Uterus (tissue), 2 donors: Measurements from ENCODE around the gene NUMA1.

Experiments used
- POLR2A ChIP-seq, 2 donors: fragments of 450-650 bp; IDR thresholded peaks; one replicate each; pipeline ENCODE4 v1.6.1; 2016; ENCODE audit warnings: antibody characterized with exemption in 2 of 2, mild to moderate bottlenecking in 1 of 2, moderate library complexity in 1 of 2
- TF ChIP-seq, protein P1 (sequence below), 4 experiments: fragments of 200-600 bp in 2 of 4; fragments of 450-650 bp in 2 of 4; sonication (generic) in 2 of 4; IDR thresholded peaks; one replicate each; pipeline ENCODE4 v1.5.1; 2016 to 2019; ENCODE audit warnings: antibody characterized with exemption in 4 of 4, mild to moderate bottlenecking in 2 of 4, moderate library complexity in 1 of 4

DNA sequence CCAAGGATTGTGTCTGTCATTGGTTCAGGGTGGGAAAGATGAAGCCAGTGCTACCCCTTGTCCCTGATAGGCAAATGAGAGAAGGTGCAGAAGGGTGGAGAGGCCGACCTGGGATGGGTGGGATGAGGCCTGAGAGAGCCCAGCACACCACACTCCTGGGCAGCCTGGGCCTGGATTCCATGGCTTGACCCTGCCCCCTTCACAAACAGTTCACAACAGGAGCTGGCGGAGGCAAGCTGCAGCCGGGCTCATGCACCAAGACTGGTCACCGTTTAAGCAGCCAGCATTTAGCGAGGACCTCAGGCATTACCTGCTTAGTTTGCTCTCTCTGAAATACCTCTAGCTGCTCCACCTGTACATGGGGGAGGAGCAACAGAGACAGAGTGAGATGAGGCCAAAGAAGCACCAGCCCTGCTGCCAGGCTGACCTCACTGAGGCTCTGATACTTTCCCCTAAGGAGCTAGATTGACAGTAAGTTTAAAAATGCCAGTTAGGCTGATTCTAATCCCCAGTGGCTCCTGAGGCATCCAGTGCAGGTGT lies 68.2 kb downstream of the NUMA1 start:
- TF ChIP-seq, protein P1, sequence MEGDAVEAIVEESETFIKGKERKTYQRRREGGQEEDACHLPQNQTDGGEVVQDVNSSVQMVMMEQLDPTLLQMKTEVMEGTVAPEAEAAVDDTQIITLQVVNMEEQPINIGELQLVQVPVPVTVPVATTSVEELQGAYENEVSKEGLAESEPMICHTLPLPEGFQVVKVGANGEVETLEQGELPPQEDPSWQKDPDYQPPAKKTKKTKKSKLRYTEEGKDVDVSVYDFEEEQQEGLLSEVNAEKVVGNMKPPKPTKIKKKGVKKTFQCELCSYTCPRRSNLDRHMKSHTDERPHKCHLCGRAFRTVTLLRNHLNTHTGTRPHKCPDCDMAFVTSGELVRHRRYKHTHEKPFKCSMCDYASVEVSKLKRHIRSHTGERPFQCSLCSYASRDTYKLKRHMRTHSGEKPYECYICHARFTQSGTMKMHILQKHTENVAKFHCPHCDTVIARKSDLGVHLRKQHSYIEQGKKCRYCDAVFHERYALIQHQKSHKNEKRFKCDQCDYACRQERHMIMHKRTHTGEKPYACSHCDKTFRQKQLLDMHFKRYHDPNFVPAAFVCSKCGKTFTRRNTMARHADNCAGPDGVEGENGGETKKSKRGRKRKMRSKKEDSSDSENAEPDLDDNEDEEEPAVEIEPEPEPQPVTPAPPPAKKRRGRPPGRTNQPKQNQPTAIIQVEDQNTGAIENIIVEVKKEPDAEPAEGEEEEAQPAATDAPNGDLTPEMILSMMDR (IDR thresholded peaks at IDR 0.05), result no peak
- no peak for TF ChIP-seq POLR2A (IDR thresholded peaks at IDR 0.05)
